Neural progenitor cell (in vitro differentiated cells): Measurements from ENCODE around the gene CWC22. TPM values are rescaled to one million over a fixed set of nuclear protein-coding genes. Genes with fewer than 3 reads are reported as not detected.

Experiments used
- DNase-seq: peaks from one replicate; pipeline ENCODE4 v3.0.0-alpha.2; 2016; ENCODE audit warnings: low spot score
- H2AFZ ChIP-seq: fragments of 200-600 bp; sonication (generic); replicated peaks from 2 replicates; pipeline ENCODE4 v1.6.1; 2016; ENCODE audit warnings: antibody characterized with exemption
- H3F3A ChIP-seq: fragments of 200-600 bp; sonication (generic); 2 replicates; pipeline ENCODE4 v1.6.1; 2016; ENCODE audit warnings: antibody characterized with exemption, low read depth
- H3K27ac ChIP-seq: fragments of 200-600 bp; sonication (generic); 2 replicates; pipeline ENCODE4 v1.5.1; 2016; ENCODE audit warnings: mild to moderate bottlenecking
- H3K27me3 ChIP-seq: fragments of 200-600 bp; sonication (generic); 2 replicates; pipeline ENCODE4 v1.6.1; 2016; ENCODE audit warnings: mild to moderate bottlenecking, moderate library complexity
- H3K36me3 ChIP-seq: fragments of 200-600 bp; sonication (generic); 2 replicates; pipeline ENCODE4 v1.5.1; 2016
- H3K4me1 ChIP-seq: fragments of 200-600 bp; sonication (generic); 2 replicates; pipeline ENCODE4 v1.6.1; 2016; ENCODE audit warnings: mixed run types
- H3K4me2 ChIP-seq: fragments of 200-600 bp; sonication (generic); 2 replicates; pipeline ENCODE4 v1.6.1; 2016
- H3K4me3 ChIP-seq: fragments of 200-600 bp; sonication (generic); 2 replicates; pipeline ENCODE4 v1.5.1; 2016
- H3K79me2 ChIP-seq: fragments of 200-600 bp; sonication (generic); 2 replicates; pipeline ENCODE4 v1.6.1; 2016; ENCODE audit warnings: low read depth
- H3K9ac ChIP-seq: fragments of 200-600 bp; sonication (generic); 2 replicates; pipeline ENCODE4 v1.6.1; 2016
- H3K9me3 ChIP-seq: fragments of 200-600 bp; sonication (generic); 2 replicates; pipeline ENCODE4 v1.5.1; 2016; ENCODE audit warnings: low read depth
- H4K20me1 ChIP-seq: fragments of 200-600 bp; sonication (generic); 2 replicates; pipeline ENCODE4 v1.6.1; 2016; ENCODE audit warnings: low read depth
- H3K27ac Mint-ChIP-seq: 3 replicates; pipeline ENCODE4 v1.8.0; 2021; ENCODE audit warnings: mixed read lengths
- H3K27me3 Mint-ChIP-seq: 2 replicates; pipeline ENCODE4 v1.8.0; 2022; ENCODE audit warnings: low read depth, mild to moderate bottlenecking, inconsistent platforms, moderate library complexity, mixed read lengths; ENCODE audit not compliant: insufficient read depth
- H3K36me3 Mint-ChIP-seq: 3 replicates; pipeline ENCODE4 v1.8.0; 2021; ENCODE audit warnings: mixed read lengths
- H3K4me1 Mint-ChIP-seq: 3 replicates; pipeline ENCODE4 v1.8.0; 2021; ENCODE audit warnings: mixed read lengths
- H3K4me3 Mint-ChIP-seq: 3 replicates; pipeline ENCODE4 v1.8.0; 2021; ENCODE audit warnings: mild to moderate bottlenecking, moderate library complexity, mixed read lengths
- H3K9me3 Mint-ChIP-seq: 3 replicates; pipeline ENCODE4 v1.8.0; 2020; ENCODE audit warnings: mixed read lengths
- EZH2 ChIP-seq: fragments of 200-600 bp; sonication (generic); IDR thresholded peaks from 2 replicates; pipeline ENCODE4 v1.6.1; 2017; ENCODE audit warnings: antibody characterized with exemption, mild to moderate bottlenecking, moderate library complexity
- EZH2phosphoT487 ChIP-seq: fragments of 200-600 bp; sonication (generic); IDR thresholded peaks from 2 replicates; pipeline ENCODE4 v1.6.1; 2017; ENCODE audit warnings: antibody characterized with exemption
- total RNA-seq: library from RNA; depleted of rRNA; stranded (reverse); fragments of >200 nt; gene quantifications from 2 replicates; pipeline ENCODE4 v1.2.3, GENCODE V29; 2015; ENCODE audit warnings: low replicate concordance
- TF ChIP-seq, protein P1 (sequence below): fragments of 200-600 bp; sonication (generic); IDR thresholded peaks from 2 replicates; pipeline ENCODE4 v1.5.1; 2017; ENCODE audit warnings: antibody characterized with exemption, mild to moderate bottlenecking

Gene CWC22
- total RNA-seq, 1 donor from 2014 or later = 60.2 TPM

DNA sequence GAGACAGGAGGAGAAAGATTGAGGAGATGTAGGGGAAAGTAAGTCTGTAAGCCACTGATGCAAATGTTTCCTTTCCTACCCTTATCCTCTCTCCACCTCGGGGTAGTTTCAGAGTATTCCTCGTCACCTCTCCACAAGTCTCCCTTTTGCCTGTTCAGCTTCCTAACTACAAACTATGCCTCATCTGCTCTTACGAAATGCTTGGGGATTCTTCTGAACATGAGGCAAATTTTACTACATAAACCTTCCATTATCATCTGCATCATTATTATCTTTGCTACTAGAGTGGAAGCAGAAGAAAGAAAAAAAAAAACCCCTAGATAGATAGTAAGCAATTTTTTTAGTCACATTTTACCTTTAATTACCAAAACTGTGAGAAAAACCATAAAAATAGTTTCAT lies 43.1 kb upstream of the CWC22 start:
- no peaks in the 10 kb centered on the region for H3K36me3 Mint-ChIP-seq
- Histone ChIP-seq H3K4me2 (no peak overlapping the region), H3K9me3 (peaks cover 6% of the 10 kb centered on the region), H4K20me1 (no peaks in the 10 kb centered on the region), H3K4me1 (peaks cover 14% of the 10 kb centered on the region), H3K4me3 (no peak overlapping the region), H3K79me2 (no peaks in the 10 kb centered on the region), H2AFZ (peak overlapping the region; percentile 47), H3K9ac (no peak overlapping the region), H3F3A (peaks cover 12% of the 10 kb centered on the region), H3K36me3 (peaks cover 12% of the 10 kb centered on the region), H3K27me3 (no peaks in the 10 kb centered on the region), H3K27ac (no peak overlapping the region)
- H3K4me1 Mint-ChIP-seq = no peaks in the 10 kb centered on the region
- no peak overlapping the region for H3K27ac Mint-ChIP-seq
- no peak for TF ChIP-seq EZH2
- TF ChIP-seq, protein P1, sequence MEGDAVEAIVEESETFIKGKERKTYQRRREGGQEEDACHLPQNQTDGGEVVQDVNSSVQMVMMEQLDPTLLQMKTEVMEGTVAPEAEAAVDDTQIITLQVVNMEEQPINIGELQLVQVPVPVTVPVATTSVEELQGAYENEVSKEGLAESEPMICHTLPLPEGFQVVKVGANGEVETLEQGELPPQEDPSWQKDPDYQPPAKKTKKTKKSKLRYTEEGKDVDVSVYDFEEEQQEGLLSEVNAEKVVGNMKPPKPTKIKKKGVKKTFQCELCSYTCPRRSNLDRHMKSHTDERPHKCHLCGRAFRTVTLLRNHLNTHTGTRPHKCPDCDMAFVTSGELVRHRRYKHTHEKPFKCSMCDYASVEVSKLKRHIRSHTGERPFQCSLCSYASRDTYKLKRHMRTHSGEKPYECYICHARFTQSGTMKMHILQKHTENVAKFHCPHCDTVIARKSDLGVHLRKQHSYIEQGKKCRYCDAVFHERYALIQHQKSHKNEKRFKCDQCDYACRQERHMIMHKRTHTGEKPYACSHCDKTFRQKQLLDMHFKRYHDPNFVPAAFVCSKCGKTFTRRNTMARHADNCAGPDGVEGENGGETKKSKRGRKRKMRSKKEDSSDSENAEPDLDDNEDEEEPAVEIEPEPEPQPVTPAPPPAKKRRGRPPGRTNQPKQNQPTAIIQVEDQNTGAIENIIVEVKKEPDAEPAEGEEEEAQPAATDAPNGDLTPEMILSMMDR = no peak
- no peak for TF ChIP-seq EZH2phosphoT487
- no peak overlapping the region for H3K4me3 Mint-ChIP-seq
- H3K9me3 Mint-ChIP-seq = peaks cover 11% of the 10 kb centered on the region
- peaks cover 3% of the 10 kb centered on the region for H3K27me3 Mint-ChIP-seq
- no peak for DNase-seq

DNA sequence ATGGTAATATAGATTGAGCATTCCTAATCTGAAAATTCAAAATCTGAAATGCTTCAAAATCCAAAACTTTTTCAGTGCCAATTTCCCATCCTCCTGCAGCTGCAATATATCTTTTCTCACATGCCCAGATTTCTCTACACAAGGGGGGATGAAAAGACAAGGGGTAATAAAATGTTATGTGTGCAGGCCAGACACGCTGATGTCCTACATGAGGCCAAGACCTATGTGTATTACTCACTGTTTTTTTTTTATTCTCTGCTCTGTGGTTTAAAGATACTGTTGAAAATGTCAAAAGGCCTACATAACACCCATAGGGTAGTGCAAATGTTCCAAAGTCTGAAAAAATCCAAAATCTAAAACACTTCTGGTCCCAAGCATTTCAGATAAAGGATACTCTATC lies 41.2 kb upstream of the CWC22 start:
- Mint-ChIP-seq H3K9me3 (peaks cover 2% of the 10 kb centered on the region), H3K36me3 (no peaks in the 10 kb centered on the region), H3K27ac (no peak overlapping the region), H3K4me1 (no peaks in the 10 kb centered on the region), H3K27me3 (no peaks in the 10 kb centered on the region), H3K4me3 (no peak overlapping the region)
- H2AFZ ChIP-seq = no peak overlapping the region
- peaks cover 11% of the 10 kb centered on the region for H3K4me1 ChIP-seq
- H3K27me3 ChIP-seq = no peaks in the 10 kb centered on the region
- no peaks in the 10 kb centered on the region for H3F3A ChIP-seq
- no peaks in the 10 kb centered on the region for H3K79me2 ChIP-seq
- H3K9ac ChIP-seq = no peak overlapping the region
- no peak overlapping the region for H3K27ac ChIP-seq
- peaks cover 5% of the 10 kb centered on the region for H3K9me3 ChIP-seq
- H3K36me3 ChIP-seq = peaks cover 12% of the 10 kb centered on the region
- no peak for TF ChIP-seq EZH2phosphoT487
- TF ChIP-seq, protein P1 = no peak
- TF ChIP-seq EZH2 = no peak
- no peak for DNase-seq
- no peaks in the 10 kb centered on the region for H4K20me1 ChIP-seq
- H3K4me3 ChIP-seq = no peak overlapping the region
- H3K4me2 ChIP-seq = no peak overlapping the region

GRCh38 chr2:180046776-180047175 lies 39.7 kb upstream of the CWC22 start:
- TF ChIP-seq, protein P1 = no peak
- TF ChIP-seq EZH2 (no peak), EZH2phosphoT487 (no peak)
- Mint-ChIP-seq H3K9me3 (no peaks in the 10 kb centered on the region), H3K36me3 (no peaks in the 10 kb centered on the region), H3K27ac (no peak overlapping the region), H3K4me3 (no peak overlapping the region), H3K27me3 (no peaks in the 10 kb centered on the region), H3K4me1 (no peaks in the 10 kb centered on the region)
- Histone ChIP-seq H3K9me3 (peaks cover 5% of the 10 kb centered on the region), H3K4me1 (peaks cover 4% of the 10 kb centered on the region), H4K20me1 (no peaks in the 10 kb centered on the region), H2AFZ (no peak overlapping the region), H3K27ac (no peak overlapping the region), H3K4me2 (no peak overlapping the region), H3F3A (no peaks in the 10 kb centered on the region), H3K9ac (no peak overlapping the region), H3K27me3 (no peaks in the 10 kb centered on the region), H3K4me3 (no peak overlapping the region), H3K79me2 (no peaks in the 10 kb centered on the region), H3K36me3 (peaks cover 12% of the 10 kb centered on the region)
- no peak for DNase-seq
